SK-N-SH (cell line): ENCODE data around the gene MRPL58.

ENCODE experiments used
- FOSL2 ChIP-seq: IDR thresholded peaks from 2 replicates; pipeline ENCODE4 v1.4.0; 2012; ENCODE audit warnings: low read depth, mild to moderate bottlenecking, moderate library complexity, borderline replicate concordance
- TF ChIP-seq, protein P1 (sequence below): IDR thresholded peaks from 2 replicates; pipeline ENCODE4 v1.6.1; 2012; ENCODE audit warnings: mild to moderate bottlenecking, low read depth, low read length, moderate library complexity
- TF ChIP-seq, protein P2 (sequence below): fragments of 200-600 bp; sonication (generic); IDR thresholded peaks from 2 replicates; pipeline ENCODE4 v1.6.1; 2017; ENCODE audit warnings: antibody characterized with exemption, mild to moderate bottlenecking, moderate library complexity
- TF ChIP-seq, protein P3 (sequence below): IDR thresholded peaks from 2 replicates; pipeline ENCODE4 v1.4.0; 2012; ENCODE audit warnings: low read depth, borderline replicate concordance

DNA sequence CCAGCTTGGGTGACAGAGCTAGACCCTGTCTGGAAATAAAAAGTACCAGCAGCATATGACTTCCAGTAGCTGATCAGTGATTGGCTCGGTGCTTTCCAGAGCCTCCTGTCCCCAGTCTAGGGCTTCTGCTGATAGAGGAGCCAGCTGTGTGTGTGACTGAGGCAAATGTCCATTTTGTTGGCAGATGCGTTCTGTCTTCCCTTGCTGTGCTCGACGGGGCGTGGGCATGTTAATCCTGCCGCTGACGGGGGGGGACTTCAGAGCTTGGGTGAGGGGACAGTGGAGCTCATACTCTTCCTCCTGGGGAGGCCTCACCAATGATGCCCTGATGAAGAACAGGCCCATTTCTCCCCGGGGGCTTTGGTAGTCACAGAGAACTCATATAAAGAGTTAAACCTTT is 49.1 kb downstream of the MRPL58 start:
- TF ChIP-seq, protein P1, sequence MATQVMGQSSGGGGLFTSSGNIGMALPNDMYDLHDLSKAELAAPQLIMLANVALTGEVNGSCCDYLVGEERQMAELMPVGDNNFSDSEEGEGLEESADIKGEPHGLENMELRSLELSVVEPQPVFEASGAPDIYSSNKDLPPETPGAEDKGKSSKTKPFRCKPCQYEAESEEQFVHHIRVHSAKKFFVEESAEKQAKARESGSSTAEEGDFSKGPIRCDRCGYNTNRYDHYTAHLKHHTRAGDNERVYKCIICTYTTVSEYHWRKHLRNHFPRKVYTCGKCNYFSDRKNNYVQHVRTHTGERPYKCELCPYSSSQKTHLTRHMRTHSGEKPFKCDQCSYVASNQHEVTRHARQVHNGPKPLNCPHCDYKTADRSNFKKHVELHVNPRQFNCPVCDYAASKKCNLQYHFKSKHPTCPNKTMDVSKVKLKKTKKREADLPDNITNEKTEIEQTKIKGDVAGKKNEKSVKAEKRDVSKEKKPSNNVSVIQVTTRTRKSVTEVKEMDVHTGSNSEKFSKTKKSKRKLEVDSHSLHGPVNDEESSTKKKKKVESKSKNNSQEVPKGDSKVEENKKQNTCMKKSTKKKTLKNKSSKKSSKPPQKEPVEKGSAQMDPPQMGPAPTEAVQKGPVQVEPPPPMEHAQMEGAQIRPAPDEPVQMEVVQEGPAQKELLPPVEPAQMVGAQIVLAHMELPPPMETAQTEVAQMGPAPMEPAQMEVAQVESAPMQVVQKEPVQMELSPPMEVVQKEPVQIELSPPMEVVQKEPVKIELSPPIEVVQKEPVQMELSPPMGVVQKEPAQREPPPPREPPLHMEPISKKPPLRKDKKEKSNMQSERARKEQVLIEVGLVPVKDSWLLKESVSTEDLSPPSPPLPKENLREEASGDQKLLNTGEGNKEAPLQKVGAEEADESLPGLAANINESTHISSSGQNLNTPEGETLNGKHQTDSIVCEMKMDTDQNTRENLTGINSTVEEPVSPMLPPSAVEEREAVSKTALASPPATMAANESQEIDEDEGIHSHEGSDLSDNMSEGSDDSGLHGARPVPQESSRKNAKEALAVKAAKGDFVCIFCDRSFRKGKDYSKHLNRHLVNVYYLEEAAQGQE: no peak
- no peak for TF ChIP-seq FOSL2
- TF ChIP-seq, protein P2, sequence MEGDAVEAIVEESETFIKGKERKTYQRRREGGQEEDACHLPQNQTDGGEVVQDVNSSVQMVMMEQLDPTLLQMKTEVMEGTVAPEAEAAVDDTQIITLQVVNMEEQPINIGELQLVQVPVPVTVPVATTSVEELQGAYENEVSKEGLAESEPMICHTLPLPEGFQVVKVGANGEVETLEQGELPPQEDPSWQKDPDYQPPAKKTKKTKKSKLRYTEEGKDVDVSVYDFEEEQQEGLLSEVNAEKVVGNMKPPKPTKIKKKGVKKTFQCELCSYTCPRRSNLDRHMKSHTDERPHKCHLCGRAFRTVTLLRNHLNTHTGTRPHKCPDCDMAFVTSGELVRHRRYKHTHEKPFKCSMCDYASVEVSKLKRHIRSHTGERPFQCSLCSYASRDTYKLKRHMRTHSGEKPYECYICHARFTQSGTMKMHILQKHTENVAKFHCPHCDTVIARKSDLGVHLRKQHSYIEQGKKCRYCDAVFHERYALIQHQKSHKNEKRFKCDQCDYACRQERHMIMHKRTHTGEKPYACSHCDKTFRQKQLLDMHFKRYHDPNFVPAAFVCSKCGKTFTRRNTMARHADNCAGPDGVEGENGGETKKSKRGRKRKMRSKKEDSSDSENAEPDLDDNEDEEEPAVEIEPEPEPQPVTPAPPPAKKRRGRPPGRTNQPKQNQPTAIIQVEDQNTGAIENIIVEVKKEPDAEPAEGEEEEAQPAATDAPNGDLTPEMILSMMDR: no peak
- TF ChIP-seq, protein P3, sequence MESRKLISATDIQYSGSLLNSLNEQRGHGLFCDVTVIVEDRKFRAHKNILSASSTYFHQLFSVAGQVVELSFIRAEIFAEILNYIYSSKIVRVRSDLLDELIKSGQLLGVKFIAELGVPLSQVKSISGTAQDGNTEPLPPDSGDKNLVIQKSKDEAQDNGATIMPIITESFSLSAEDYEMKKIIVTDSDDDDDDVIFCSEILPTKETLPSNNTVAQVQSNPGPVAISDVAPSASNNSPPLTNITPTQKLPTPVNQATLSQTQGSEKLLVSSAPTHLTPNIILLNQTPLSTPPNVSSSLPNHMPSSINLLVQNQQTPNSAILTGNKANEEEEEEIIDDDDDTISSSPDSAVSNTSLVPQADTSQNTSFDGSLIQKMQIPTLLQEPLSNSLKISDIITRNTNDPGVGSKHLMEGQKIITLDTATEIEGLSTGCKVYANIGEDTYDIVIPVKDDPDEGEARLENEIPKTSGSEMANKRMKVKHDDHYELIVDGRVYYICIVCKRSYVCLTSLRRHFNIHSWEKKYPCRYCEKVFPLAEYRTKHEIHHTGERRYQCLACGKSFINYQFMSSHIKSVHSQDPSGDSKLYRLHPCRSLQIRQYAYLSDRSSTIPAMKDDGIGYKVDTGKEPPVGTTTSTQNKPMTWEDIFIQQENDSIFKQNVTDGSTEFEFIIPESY: no peak
